ENCODE results near the gene GLB1L2.

The GLB1L2 gene

GRCh38 chr11:134362192-134362901, 30.6 kb downstream of the GLB1L2 start:
- TF ChIP-seq POLR2A (IDR thresholded peaks at IDR 0.05; ENCODE audit: low read depth, low read length): no peak
- no peak for TF ChIP-seq TAF1 (IDR thresholded peaks at IDR 0.05; ENCODE audit: borderline replicate concordance, low read depth, low read length)
- TF ChIP-seq POLR2AphosphoS5 (IDR thresholded peaks at IDR 0.05; ENCODE audit: low read depth, low read length): no peak
- FAIRE-seq (no peak), DNase-seq (ENCODE audit: insufficient read length) (no peak)

DNA sequence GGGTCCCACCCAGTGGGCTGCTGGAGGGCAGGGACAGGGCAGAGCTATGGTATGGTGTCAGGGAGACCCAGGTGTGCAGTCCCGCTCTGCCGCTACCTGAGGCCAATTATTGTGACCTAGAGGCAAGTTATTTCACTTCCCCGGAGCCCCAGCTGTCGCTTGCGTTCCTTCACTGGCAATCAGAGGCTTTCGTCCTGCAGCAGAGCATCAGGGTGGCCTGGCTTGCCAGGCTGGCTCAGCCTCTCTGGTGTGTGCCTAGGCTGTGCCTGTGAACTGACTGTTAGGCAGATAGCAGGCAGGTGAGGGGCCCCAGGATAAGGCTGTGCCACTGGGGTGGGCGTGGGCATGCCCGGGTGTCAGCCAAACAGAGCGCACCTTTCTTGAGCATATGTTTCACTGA, 31.4 kb downstream of the GLB1L2 start:
- DNase-seq (ENCODE audit: insufficient read length) (no peak), FAIRE-seq (no peak)
- no peak for TF ChIP-seq TAF1 (IDR thresholded peaks at IDR 0.05; ENCODE audit: borderline replicate concordance, low read depth, low read length)
- no peak for TF ChIP-seq POLR2A (IDR thresholded peaks at IDR 0.05; ENCODE audit: low read depth, low read length)
- no peak for TF ChIP-seq POLR2AphosphoS5 (IDR thresholded peaks at IDR 0.05; ENCODE audit: low read depth, low read length)

- FAIRE-seq (no peak), DNase-seq (ENCODE audit: insufficient read length) (no peak)
- TF ChIP-seq POLR2A (IDR thresholded peaks at IDR 0.05; ENCODE audit: low read depth, low read length): no peak
- TF ChIP-seq TAF1 (IDR thresholded peaks at IDR 0.05; ENCODE audit: borderline replicate concordance, low read depth, low read length): no peak
These were observed 31.8 kb downstream of the GLB1L2 start for GRCh38 chr11:134363592-134363991.

DNA sequence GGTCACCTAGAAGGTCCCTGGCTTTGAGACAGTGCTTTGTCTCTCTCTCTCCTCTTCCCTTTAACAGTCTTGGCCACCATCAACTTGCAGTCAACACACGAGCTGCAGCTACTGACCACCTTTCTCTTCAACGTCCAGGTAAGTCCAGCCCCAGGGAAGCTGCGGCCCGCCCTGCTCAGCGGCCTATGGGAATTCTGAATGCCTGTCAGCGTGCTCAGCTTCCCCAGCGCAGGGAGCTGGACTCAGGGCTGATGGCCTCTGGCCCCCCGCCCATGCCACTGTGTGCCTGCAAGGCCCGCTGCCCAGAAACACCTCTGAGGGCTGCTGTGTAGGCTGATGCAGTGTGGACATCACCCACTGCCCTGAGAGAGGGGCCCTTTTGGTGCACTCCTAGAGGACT, 32.5 kb downstream of the GLB1L2 start:
- no peak for DNase-seq (ENCODE audit: insufficient read length)
- TF ChIP-seq POLR2A (IDR thresholded peaks at IDR 0.05; ENCODE audit: low read depth, low read length) (no peak), POLR2AphosphoS5 (IDR thresholded peaks at IDR 0.05; ENCODE audit: low read depth, low read length) (no peak), TAF1 (IDR thresholded peaks at IDR 0.05; ENCODE audit: borderline replicate concordance, low read depth, low read length) (no peak)
- no peak for FAIRE-seq

DNA sequence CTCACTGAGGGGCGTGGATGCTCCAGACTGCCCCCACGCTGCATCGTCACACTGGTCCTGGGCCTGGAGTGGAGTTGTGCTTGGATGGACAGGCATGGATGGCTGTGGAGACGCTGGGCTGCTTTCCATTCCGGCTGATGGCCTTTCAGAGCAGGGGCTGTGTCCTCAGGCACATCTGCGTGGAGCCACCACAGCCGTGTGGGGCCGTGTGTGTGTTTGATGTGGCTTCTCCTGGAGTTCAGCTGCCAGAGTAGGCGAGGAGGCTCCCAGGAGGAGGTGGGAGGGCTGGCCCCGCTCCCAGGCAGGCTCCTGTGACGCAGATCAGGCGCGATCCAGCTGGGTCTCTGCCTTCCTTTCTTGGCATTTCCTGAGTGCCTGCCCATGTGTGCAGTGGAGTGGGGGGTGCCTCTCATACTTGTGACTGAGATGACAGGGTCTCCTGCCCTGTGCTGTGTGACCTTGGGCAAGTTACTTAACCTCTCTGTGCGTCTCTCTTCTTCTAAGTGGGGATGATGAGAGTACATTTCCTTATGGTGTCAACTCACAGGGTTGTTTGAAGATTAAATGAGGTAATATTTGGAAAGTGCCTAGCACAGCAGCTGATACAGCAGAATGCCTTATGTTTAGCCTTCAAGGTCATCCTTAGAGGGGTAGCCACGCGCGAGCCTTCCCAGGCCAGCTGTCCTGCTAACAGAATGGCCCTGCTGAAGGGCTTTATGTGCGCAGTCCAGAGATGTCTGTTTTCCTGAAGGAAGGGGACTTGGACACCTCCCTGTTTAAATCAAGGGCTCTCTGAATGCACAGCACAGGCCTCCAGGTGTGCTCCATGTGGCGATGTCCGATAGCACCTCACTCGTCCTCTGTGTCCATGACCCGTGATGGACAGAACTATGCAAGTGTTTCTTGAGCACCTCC, 33.5 kb downstream of the GLB1L2 start:
- DNase-seq (ENCODE audit: insufficient read length): no peak
- TF ChIP-seq TAF1 (IDR thresholded peaks at IDR 0.05; ENCODE audit: borderline replicate concordance, low read depth, low read length) (no peak), POLR2A (IDR thresholded peaks at IDR 0.05; ENCODE audit: low read depth, low read length) (no peak), POLR2AphosphoS5 (IDR thresholded peaks at IDR 0.05; ENCODE audit: low read depth, low read length) (no peak)
- no peak for FAIRE-seq

GRCh38 chr11:134366254-134366653, 34.5 kb downstream of the GLB1L2 start:
- DNase-seq (ENCODE audit: insufficient read length) (no peak), FAIRE-seq (no peak)
- TF ChIP-seq POLR2AphosphoS5 (IDR thresholded peaks at IDR 0.05; ENCODE audit: low read depth, low read length) (no peak), POLR2A (IDR thresholded peaks at IDR 0.05; ENCODE audit: low read depth, low read length) (no peak), TAF1 (IDR thresholded peaks at IDR 0.05; ENCODE audit: borderline replicate concordance, low read depth, low read length) (no peak)

GRCh38 chr11:134367781-134368180, 36.0 kb downstream of the GLB1L2 start:
- no peak for TF ChIP-seq TAF1 (IDR thresholded peaks at IDR 0.05; ENCODE audit: borderline replicate concordance, low read depth, low read length)
- TF ChIP-seq POLR2A (IDR thresholded peaks at IDR 0.05; ENCODE audit: low read depth, low read length): no peak
- no peak for TF ChIP-seq POLR2AphosphoS5 (IDR thresholded peaks at IDR 0.05; ENCODE audit: low read depth, low read length)
- FAIRE-seq (no peak), DNase-seq (ENCODE audit: insufficient read length) (no peak)

DNA sequence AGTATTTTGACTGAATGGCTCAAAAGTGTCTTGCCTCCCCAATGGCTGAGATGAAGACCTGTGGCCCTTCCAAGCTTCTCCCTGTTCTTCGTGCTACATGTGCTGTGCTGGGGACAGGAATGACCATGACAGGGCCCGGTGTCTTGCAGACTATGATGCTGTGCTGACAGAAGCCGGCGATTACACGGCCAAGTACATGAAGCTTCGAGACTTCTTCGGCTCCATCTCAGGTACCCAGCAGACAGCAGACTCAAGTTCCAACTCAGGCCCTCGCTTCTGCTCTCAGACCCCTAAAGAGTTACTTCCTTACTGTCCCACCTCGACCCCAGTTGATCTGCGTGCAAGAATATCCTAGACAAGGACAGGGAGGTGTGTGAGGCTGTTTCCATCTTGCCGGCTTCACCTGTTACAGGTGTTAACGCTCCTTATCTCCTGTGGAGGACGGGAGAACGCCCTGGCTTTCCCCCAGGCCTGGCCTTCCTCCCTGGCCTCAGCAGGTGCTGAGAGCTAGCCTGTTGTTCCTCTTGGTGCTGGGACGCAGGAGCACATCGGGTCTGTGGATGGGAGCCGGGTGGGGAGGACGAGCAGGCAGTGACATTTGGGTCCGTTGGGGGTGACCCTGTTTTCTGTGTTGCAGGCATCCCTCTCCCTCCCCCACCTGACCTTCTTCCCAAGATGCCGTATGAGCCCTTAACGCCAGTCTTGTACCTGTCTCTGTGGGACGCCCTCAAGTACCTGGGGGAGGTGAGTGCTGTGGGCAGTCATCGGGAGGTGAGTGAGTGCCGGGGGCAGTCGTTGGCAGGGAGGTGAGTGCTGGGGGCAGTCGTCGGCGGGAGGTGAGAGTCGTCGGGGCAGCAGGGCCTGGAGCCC, 38.1 kb downstream of the GLB1L2 start:
- no peak for DNase-seq (ENCODE audit: insufficient read length)
- TF ChIP-seq POLR2AphosphoS5 (IDR thresholded peaks at IDR 0.05; ENCODE audit: low read depth, low read length): no peak
- no peak for TF ChIP-seq POLR2A (IDR thresholded peaks at IDR 0.05; ENCODE audit: low read depth, low read length)
- no peak for TF ChIP-seq TAF1 (IDR thresholded peaks at IDR 0.05; ENCODE audit: borderline replicate concordance, low read depth, low read length)
- no peak for FAIRE-seq

DNA sequence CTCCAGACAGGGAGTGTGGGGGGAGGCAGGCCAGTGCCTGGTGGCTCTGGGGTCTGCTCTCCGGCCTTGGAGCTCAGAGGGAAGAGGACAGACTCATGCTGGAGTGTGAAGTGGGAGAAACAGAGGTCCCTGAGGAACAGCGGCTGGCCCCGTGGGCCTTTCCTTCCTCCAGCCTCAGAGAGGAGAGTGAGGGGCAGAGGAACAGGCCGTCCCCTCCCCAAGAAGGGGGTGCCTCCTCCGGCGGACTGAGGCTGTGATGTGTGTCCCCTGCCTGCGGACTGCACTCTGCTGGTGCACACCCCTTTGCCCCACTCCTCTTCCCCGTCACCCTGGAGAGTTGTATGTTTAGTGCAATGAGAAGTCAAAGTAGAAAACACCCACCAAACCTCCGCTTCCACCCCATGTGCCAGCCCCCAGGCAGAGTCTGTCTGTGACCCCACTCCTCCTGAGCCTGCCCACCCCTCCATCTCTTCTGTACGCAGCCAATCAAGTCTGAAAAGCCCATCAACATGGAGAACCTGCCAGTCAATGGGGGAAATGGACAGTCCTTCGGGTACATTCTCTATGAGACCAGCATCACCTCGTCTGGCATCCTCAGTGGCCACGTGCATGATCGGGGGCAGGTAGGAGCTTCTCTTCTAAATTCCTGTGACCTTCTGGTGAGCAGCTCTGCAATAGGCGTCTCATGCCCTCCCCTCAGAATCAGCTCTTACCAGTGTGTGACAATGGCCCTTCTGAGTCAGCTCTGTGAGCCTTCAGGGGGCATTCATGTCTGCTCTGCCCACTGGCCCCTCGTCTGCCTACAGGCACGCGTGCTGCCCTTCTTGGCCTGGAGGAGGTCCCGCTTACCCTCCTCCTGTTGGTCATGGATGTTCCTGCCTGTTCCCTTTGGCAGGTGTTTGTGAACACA, 39.0 kb downstream of the GLB1L2 start:
- no peak for FAIRE-seq
- no peak for TF ChIP-seq TAF1 (IDR thresholded peaks at IDR 0.05; ENCODE audit: borderline replicate concordance, low read depth, low read length)
- TF ChIP-seq POLR2A (IDR thresholded peaks at IDR 0.05; ENCODE audit: low read depth, low read length): no peak
- TF ChIP-seq POLR2AphosphoS5 (IDR thresholded peaks at IDR 0.05; ENCODE audit: low read depth, low read length): no peak
- no peak for DNase-seq (ENCODE audit: insufficient read length)

DNA sequence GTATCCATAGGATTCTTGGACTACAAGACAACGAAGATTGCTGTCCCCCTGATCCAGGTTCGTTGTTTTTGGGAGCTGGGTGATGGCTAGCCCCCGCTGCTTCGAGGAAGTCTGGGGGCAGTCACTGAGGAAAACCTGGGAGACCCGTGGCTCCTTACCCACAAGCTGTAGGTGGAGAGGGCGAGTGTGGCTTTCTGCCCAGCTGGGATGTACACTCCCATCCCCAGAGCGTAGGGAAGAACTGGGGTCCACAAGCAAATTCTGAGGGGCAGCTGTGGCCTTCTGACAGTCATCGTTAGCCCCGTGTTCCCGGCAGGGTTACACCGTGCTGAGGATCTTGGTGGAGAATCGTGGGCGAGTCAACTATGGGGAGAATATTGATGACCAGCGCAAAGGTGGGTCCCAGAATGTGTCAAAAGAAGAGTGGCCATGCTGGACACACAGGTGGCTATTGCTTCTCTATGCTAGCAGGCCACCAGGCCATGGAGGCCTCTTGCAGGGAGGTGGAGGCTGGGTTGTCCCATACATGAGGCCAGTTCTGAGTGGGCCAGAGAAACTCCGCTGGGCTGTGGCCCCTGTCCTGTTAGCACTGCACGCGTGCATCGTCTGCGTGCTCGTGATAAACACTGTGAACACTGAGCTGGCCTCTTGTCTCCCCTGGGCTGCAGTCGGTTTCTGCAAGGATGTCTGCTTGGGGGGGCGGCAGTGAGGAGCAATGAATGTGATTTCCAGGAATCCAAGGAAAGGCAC, 39.8 kb downstream of the GLB1L2 start:
- FAIRE-seq (no peak), DNase-seq (ENCODE audit: insufficient read length) (no peak)
- no peak for TF ChIP-seq POLR2AphosphoS5 (IDR thresholded peaks at IDR 0.05; ENCODE audit: low read depth, low read length)
- TF ChIP-seq TAF1 (IDR thresholded peaks at IDR 0.05; ENCODE audit: borderline replicate concordance, low read depth, low read length): no peak
- no peak for TF ChIP-seq POLR2A (IDR thresholded peaks at IDR 0.05; ENCODE audit: low read depth, low read length)
